ENCODE data around the gene LRP1-AS.

- no peak for TF ChIP-seq CTCF (IDR thresholded peaks at IDR 0.05)
- no peak for TF ChIP-seq POLR2AphosphoS5 (IDR thresholded peaks at IDR 0.05)
Measured at GRCh38 chr12:57099766-57100165, 47.7 kb downstream of the LRP1-AS start.
